ENCODE measurements around the gene KTN1. TPM values are rescaled to one million over a fixed set of nuclear protein-coding genes. Genes with fewer than 3 reads are reported as not detected.

KTN1 gene
- polyA plus RNA-seq, 3 donors = 4.6 to 31.4 (median 17.9) TPM

GRCh38 chr14:55574988-55575387 is 5.0 kb upstream of the KTN1 start:
- H3K27me3 Mint-ChIP-seq (ENCODE audit: low read depth in 3 of 3) = no peaks in the 10 kb centered on the region
- no peak for DNase-seq
- H3K4me2 ChIP-seq (replicated peaks; ENCODE audit: extremely low read depth, low read length, poor library complexity, severe bottlenecking) = no peak overlapping the region
- H3K27ac Mint-ChIP-seq = no peak overlapping the region
- H3K9ac ChIP-seq (ENCODE audit: insufficient read depth, low read length, poor library complexity, severe bottlenecking) = no peak overlapping the region
- H3K9me3 Mint-ChIP-seq = no peaks in the 10 kb centered on the region
- intact Hi-C loops (cut with micrococcal nuclease) = loop anchor here in 1 of 2 donors (10.0 kb wide), 1 partner anchor 130 kb away; the partner anchor contains the start of gene TBPL2
- H3K4me3 Mint-ChIP-seq = no peak overlapping the region
- H3K4me1 ChIP-seq (ENCODE audit: control insufficient read depth in 1 of 2, insufficient read depth in 2 of 2, low read length in 2 of 2) = peaks cover 7 to 10% of the 10 kb centered on the region in 2 donors
- no peaks in the 10 kb centered on the region for H3K36me3 ChIP-seq (replicated peaks in 1 of 2; ENCODE audit: control insufficient read depth in 1 of 2, insufficient read depth in 2 of 2, low read length in 2 of 2)
- peaks cover 10% of the 10 kb centered on the region for H3K4me1 Mint-ChIP-seq
- no peak for TF ChIP-seq CTCF (IDR thresholded peaks at IDR 0.05)
- no peak overlapping the region for H2AFZ ChIP-seq (ENCODE audit: insufficient read depth, low read depth, low read length, poor library complexity, severe bottlenecking)
- no peaks in the 10 kb centered on the region for H3K79me2 ChIP-seq (ENCODE audit: insufficient read depth, low read length)
- no peaks in the 10 kb centered on the region for H3K9me3 ChIP-seq (replicated peaks in 1 of 2; ENCODE audit: control insufficient read depth in 1 of 2, insufficient read depth in 1 of 2, low read length in 2 of 2)
- H3K4me3 ChIP-seq (replicated peaks in 1 of 3; ENCODE audit: low read depth in 2 of 3, low read length in 3 of 3) = no peak overlapping the region
- WGBS (ENCODE audit: insufficient coverage) = 97% methylated on average over 6 of the region's 7 CpGs
- H3K27me3 ChIP-seq (ENCODE audit: control insufficient read depth in 2 of 2, insufficient read depth in 2 of 2, low read length in 2 of 2) = no peaks in the 10 kb centered on the region
- no peaks in the 10 kb centered on the region for H3K36me3 Mint-ChIP-seq
- H4K20me1 ChIP-seq (ENCODE audit: insufficient read depth, low read length) = no peaks in the 10 kb centered on the region
- no peak overlapping the region for H3K27ac ChIP-seq (ENCODE audit: low read depth in 1 of 2, low read length in 2 of 2)

GRCh38 chr14:55577229-55577628 is 2.8 kb upstream of the KTN1 start:
- H3K4me3 ChIP-seq (replicated peaks in 1 of 3; ENCODE audit: low read depth in 2 of 3, low read length in 3 of 3) = no peak overlapping the region
- H3K4me3 Mint-ChIP-seq = no peak overlapping the region
- intact Hi-C loops (cut with micrococcal nuclease) = loop anchor here in 1 of 2 donors (10.0 kb wide), 1 partner anchor 132 kb away; the partner anchor contains the start of gene TBPL2

More at GRCh38 chr14:55577229-55577628, 2.8 kb upstream of the KTN1 start:
- H3K79me2 ChIP-seq (ENCODE audit: insufficient read depth, low read length) = peaks cover 18% of the 10 kb centered on the region
- no peak for TF ChIP-seq CTCF (IDR thresholded peaks at IDR 0.05)
- no CpG with 5 or more reads among the region's 4 CpGs for WGBS (ENCODE audit: insufficient coverage)
- no peak overlapping the region for H3K4me2 ChIP-seq (replicated peaks; ENCODE audit: extremely low read depth, low read length, poor library complexity, severe bottlenecking)
- Mint-ChIP-seq H3K9me3 (no peaks in the 10 kb centered on the region), H3K4me1 (peaks cover 21% of the 10 kb centered on the region), H3K27ac (no peak overlapping the region), H3K27me3 (ENCODE audit: low read depth in 3 of 3) (peaks cover 0 to 2% (median 2%) of the 10 kb centered on the region in 3 donors), H3K36me3 (no peaks in the 10 kb centered on the region)
- no peak for DNase-seq
- no peaks in the 10 kb centered on the region for H3K9me3 ChIP-seq (replicated peaks in 1 of 2; ENCODE audit: control insufficient read depth in 1 of 2, insufficient read depth in 1 of 2, low read length in 2 of 2)
- no peaks in the 10 kb centered on the region for H3K36me3 ChIP-seq (replicated peaks in 1 of 2; ENCODE audit: control insufficient read depth in 1 of 2, insufficient read depth in 2 of 2, low read length in 2 of 2)
- peaks cover 15% of the 10 kb centered on the region for H4K20me1 ChIP-seq (ENCODE audit: insufficient read depth, low read length)
- no peaks in the 10 kb centered on the region for H3K27me3 ChIP-seq (ENCODE audit: control insufficient read depth in 2 of 2, insufficient read depth in 2 of 2, low read length in 2 of 2)
- H3K27ac ChIP-seq (ENCODE audit: low read depth in 1 of 2, low read length in 2 of 2) = no peak overlapping the region
- no peak overlapping the region for H3K9ac ChIP-seq (ENCODE audit: insufficient read depth, low read length, poor library complexity, severe bottlenecking)
- no peak overlapping the region for H2AFZ ChIP-seq (ENCODE audit: insufficient read depth, low read depth, low read length, poor library complexity, severe bottlenecking)
- H3K4me1 ChIP-seq (ENCODE audit: control insufficient read depth in 1 of 2, insufficient read depth in 2 of 2, low read length in 2 of 2) = peaks cover 16 to 25% of the 10 kb centered on the region in 2 donors

Data from CD14-positive monocyte (primary cell).